Stimulated activated CD8-positive, alpha-beta memory T cell treated with anti-CD3 and anti-CD28 coated beads, Interleukin-7, amount 100 ng/mL, for 1 hour (primary cell): ENCODE data around the gene OLFM2.
"Not testable (repeated sequence)": the region's sequence is repeated elsewhere in the genome, so short reads cannot be mapped to it uniquely, and the experiment has no call there.

Experiments used
- DNase-seq, 2 donors: peaks; one replicate each; pipeline ENCODE4 v3.0.0-alpha.2; 2020; ENCODE audit warnings: low read depth in 2 of 2

The OLFM2 gene

DNA sequence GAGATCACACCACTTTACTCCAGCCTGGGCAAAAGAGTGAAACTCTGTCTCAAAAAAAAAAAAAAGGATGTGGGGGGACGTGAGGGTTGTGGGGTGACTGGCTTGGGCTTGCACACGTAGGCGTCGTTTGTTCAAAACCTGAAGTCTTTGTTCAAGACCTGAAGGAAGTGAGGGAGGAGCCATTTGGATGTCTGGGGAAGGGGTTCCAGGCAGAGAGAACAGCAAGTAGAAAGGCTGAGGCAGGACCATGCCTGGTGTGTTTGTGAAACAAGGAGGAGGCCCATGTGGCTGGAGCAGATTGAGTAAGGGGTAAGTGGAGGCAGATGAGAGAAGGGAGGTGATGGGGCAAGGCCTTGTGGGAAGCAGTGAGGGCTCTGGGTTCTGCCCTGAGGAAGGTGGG, 73.4 kb downstream of the OLFM2 start:
- DNase-seq = no peak

DNA sequence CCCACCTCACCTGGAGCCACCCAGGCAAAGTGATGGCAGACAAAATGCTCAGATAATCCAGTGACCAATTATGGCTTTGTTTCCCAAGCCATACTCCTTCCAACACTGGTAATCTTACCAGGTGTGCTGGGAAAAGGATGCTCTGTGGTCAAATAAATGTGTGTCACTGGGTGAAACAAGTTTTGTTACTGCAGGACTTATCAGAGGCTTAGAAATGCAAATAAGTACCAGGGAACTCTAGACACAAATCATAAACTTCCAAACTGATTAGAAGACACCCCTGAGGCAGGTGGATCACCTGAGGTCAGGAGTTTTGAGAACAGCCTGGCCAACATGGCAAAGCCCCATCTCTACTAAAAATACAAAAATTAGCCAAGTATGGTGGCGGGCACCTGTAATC, 74.8 kb downstream of the OLFM2 start:
- DNase-seq = no peak

DNA sequence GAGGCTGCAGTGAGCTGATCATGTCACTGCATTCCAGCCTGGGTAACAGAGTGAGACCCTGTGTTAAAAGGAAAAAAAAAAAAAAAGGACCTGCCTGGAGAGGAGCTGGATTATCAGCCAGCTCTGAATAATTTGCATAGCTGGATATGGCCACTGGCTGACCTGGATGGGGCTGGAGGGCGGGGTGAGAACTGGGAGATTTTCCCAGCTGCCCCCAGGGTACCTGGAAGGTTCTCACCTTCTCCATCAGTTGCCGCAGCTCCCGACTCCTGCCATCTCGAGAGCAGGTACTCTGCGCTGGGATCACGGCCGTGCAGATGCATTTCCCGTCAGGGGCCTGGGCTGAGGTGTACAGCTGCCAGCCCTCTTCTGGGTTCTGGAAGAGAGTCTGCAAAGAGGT, 75.9 kb downstream of the OLFM2 start:
- DNase-seq = no peak

- DNase-seq = no peak
Observed at GRCh38 chr19:9858766-9859165, 77.5 kb downstream of the OLFM2 start.

DNA sequence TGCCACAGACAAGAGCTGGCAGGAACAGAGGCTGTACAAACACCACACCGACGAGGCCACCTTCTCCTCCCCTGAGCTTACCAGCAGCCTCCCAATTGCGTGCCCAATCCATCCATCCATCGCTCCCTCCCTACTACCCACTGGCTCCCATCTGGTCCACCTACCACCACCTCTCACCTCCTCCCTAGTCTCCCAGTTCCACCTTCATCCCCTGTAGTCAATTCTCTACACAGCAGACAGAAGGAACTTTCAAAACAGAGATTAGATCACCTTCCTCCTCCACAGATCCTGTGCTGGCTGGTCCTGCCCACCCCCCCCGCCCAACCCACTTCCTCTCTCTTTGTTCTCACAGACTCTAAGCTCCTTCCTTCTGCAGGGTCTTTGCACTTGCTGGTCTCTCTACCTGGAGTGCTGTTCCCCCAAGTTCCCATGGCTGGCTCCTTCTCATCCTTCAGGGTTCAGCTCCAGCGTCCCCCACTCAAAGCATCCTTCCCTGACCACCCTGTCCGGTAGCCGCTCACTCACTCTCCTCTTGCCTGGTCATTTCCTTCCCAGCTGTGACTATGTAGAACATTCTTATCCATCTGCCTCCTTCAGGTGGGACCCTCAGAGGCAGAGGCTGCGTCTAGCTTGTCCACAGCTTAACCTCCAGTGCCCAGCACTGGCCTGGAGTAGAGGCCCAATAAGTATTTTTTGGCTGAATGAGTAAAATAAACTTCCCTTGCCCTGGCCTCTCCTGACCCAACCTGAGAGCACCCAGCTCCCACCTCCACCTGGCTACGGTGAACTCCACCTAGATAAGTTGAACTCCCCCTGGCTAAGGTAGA, 78.2 kb downstream of the OLFM2 start:
- no peak for DNase-seq

DNA sequence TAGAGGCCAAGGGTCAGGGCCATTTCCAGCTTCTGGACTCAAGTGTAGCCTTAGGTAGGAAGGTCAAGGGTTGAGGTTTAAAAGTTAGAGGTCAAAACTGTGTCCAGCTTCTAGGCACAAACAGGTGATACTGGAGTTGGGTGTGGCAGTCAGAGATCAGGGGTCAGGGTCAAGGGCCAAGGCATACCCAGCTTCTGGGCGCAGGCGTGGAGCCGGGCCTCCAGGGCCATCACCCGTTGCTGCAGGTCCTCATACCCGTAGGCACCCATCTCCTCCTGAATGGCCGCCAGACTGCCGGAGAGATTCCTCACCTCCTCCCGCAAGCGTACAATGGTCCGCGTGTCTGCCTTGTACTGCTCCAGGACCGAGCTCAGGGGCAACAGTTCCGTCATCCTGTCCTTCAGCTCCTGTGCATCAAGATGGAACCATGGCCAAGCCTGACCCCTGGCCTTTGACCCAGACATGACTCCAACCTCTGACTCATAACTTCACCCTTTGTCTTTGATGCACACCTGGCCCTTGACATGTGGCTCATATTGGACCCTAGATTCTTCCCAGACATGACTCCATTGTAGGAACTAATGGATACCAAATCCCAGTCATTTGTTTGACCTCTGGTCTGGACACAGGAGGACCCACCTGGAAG, 79.1 kb downstream of the OLFM2 start:
- DNase-seq = no peak

GRCh38 chr19:9856609-9857008, 79.7 kb downstream of the OLFM2 start:
- no peak for DNase-seq

GRCh38 chr19:9854282-9854846, 82.0 kb downstream of the OLFM2 start:
- no peak for DNase-seq

DNA sequence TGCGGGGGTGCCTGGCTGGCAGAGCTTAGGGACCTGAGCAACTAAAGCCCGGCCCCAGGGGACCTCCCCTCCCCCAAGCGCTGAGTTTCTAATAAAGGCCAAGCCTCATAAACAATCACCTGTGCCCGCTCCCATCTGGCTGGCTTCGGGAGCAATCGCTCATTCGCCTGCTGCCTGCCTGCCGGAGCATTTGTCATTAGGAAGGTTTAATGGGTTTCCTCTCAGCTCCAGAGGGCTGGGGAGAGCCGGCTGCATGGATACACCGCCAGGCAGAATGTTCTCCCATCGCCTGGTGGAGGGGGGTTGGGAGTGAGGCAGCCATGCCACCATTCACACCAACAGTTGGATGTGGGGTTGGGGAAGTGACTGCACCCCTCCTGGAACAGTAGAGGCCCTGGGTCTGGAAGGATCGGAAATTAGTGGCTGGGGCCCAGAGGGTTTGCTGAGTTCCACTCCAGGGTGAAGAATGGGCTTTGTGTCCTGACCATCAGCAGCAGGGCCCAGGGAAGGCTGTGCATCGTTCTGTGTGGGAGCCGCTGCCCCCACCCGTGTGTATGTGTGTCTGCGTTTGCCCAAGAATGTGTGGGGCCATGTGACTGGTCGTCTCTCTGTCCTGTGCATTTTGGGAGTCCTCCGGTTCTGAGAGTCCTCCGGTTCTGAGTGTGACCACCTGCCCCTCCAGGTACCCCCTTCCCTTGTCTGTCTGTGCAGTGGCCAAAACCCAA, 85.9 kb downstream of the OLFM2 start:
- no peak for DNase-seq

DNA sequence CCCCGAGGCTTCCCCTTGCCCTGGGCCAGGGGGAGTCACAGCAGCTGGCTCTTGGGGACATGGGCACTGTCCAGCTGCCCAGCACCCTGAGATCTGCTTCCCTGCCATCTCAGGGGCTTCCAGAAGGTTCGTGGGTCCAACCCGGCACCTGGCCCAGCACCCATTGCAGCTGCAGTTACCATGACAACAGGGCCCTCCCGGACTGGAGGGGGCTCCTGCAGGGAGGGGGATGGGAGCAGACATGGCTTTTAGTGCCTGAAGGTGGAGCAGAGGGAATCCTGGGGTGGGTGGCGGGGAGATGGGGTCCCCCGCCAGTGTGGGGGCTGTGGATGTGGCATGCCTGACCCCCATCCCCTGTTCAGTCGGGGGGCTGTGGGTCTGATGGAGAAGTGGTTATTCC, 86.5 kb downstream of the OLFM2 start:
- DNase-seq = no peak

GRCh38 chr19:9848762-9849161, 87.6 kb downstream of the OLFM2 start:
- DNase-seq = no peak

DNA sequence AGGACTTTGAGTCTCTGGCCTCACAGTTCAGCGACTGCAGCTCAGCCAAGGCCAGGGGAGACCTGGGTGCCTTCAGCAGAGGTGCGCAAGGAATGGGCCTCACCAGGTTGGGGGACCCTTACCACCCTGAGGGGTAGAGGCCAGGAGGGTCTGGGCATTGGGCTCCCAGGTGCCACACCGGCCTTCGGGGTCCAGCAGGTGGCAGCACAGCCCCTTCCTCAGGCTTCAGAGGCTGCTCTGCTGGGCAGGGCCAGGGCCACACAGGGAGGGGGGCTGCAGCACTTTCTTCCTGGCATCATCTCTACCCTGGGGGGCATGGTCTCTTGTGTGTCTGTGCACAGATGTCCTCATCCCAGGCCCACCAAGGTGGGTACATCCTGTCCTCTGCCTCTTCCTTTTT, 88.3 kb downstream of the OLFM2 start:
- no peak for DNase-seq

DNA sequence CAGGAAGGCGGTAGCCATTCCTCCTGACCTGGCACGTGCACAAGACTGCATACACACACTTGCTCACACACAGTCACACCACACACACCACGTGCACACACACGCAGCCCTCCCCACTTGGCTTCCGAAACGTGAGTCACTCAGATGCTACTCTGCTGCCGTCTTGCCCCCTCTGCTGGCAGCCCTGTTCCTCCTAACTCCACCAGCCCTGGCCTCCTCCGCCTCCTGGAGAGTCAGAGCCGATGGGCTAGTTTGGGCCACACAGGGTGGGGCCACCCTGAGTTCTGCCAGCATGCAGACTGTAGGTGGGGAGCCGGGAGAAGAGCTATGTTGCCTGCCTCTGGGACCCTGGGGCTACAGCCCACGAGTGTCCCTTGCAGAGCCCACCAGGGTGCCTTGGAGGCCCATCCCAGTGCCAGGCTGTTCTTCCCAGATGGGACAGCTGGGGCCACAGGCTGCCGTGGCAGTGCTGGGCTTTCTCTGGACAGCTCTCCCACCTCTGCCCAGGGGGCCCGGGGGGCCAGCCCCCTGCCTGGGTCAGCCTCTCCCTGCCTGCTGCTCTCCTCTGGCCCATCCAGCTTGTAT, 89.1 kb downstream of the OLFM2 start:
- DNase-seq = no peak

DNA sequence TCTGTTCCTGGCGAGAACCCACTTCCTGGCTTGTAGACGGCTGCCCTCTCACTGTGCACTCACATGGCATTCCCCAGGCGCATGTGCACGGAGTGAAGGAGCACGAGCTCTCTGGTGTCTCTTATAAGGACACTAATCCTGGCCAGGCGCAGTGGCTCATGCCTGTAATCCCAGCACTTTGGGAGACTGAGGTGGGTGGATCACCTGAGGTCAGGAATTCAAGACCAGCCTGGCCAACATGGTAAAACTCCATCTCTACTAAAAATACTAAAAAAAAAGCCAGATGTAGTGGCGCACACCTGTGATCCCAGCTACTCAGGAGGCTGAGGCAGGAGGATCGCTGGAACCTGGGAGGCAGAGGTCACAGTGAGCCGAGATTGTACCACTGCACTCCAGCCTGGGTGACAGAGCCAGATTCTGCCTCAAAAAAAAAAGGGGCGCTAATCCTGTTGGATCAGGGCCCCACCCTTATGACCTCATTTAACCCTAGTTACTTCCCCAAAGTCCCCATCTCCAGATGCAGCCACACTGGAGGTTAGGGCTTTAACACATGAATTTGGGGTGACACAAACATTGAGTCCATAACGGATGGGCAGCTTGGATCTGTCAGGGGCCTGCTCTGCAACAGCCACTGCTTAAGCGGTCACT, 92.6 kb downstream of the OLFM2 start:
- DNase-seq = not testable (repeated sequence)

- DNase-seq = no peak
Observed at GRCh38 chr19:9842834-9843625, 93.3 kb downstream of the OLFM2 start.

DNA sequence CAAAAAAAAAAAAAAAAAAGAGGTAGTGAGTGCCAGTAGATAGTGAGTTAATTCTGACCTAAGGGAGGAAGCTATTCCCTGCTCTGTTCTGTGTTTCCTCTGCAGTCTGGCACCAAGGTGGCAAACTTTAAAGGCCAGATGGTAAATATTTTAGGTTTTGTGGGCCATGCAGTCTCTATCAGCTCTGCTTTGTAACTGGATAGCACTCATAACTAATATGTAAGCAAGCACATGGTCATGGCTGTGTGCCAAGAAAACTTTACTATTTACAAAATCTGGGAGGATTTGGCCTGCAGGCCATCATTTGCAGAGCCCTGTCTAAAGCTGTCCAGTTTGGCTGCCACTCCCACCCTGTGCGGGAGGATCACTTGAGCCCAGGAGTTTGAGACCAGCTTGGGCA, 96.9 kb downstream of the OLFM2 start:
- DNase-seq = no peak

DNA sequence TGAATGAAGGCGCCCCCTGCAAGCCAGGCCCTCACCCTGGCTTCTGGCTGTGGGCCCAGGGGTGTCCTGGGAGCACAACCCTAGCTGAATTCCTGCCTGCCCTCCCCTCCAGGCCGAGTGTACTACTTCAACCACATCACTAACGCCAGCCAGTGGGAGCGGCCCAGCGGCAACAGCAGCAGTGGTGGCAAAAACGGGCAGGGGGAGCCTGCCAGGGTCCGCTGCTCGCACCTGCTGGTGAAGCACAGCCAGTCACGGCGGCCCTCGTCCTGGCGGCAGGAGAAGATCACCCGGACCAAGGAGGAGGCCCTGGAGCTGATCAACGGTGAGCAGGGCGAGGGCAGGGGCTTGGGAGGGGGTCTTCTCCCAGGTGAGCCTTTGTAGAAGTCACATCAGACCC, 98.0 kb downstream of the OLFM2 start:
- DNase-seq = no peak

- DNase-seq = no peak
Observed at GRCh38 chr19:9836021-9836420, 100.3 kb downstream of the OLFM2 start.

DNA sequence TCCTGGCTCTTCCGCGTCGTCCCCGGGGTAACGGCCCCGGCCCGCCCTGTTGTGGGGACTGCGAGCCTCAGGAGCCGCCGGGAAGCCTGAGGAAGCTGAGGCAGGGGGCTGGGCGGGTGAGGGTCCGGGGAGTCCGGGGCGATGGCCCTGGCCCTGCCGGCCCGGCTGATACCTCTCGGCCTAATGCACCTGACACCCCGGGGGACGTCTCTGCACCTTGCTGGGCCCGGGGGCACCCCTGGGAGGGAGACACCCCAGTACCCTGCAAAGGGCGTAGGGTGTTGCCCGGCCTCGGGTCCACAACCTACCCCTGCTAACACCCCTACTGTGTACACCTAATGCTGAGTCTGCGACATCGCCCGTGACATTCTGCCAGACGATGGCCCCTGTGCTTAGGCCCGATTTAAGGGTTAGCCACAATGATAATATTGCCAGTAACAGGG, 100.8 kb downstream of the OLFM2 start:
- no peak for DNase-seq

DNA sequence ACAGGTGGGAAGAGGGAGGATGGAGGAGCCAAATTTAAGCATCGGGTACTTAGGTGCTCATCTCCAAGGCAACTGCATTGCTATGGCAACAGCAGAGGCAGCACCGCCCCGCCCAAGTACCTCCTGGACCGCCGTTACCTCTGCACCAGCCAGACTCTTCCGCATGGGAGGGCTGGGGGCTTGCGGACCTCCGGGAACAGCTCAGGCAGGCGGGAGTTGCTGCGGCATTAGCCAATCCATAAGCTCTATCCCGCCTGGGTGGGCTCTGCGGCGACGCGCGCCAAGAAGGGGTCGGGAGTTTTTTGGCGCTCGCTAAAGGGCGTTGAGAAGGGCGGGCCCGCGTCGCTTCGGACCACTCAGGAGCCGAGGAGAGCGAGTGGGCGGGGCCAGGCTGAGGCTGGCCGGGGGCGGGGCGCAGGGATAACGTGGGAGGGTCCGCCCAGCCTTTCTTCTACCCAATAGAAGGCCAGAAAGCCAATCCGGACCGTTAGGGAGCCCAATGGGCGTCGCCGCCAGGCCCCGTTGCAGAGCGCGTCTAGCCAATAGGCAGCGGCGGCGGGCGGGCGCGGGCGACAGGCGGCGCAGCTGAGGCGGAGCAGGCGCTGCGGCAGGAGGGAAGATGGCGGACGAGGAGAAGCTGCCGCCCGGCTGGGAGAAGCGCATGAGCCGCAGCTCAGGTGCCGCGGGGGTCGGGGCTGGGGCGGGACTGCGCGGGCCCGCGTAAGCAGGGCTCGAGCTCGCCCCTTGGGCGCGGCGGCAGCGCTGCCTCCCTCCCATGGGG, 101.4 kb downstream of the OLFM2 start, which contains the start of gene PIN1:
PIN1 (plus strand) TSS at position 593 of the 781 bp plus-strand sequence; CDS start at position 620, 27 bp downstream.
- peak; percentile 94 to 98 for DNase-seq
